Activated T-cell treated with anti-CD3 and anti-CD28 coated beads for 1 hour (primary cell): ENCODE data around the gene BID.

Source experiments
- DNase-seq: peaks from one replicate; pipeline ENCODE4 v3.0.0-alpha.2; 2020; ENCODE audit warnings: low read depth

Gene BID

GRCh38 chr22:17783773-17784480 is 9.7 kb upstream of the BID start:
- no peak for DNase-seq

DNA sequence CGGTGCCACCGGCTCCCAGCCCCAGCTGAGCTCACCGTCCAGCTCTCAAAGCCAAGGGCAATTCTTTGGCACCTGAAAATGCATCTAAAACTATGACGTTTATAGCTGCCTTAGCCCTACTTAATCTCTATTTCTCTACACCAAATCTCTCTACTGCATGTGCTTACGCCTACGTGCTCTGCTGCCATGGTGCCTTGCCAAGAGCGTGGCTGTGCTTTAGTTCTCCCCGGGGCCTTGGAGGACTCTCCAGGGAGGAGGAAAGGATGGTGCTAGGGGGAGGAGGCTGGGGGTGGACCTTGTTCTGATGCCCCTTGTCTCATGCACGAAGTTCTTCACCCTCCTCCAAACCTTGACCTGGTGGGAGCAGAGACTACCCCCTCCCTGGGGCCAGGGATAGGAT is 9.0 kb upstream of the BID start:
- DNase-seq, result no peak

DNA sequence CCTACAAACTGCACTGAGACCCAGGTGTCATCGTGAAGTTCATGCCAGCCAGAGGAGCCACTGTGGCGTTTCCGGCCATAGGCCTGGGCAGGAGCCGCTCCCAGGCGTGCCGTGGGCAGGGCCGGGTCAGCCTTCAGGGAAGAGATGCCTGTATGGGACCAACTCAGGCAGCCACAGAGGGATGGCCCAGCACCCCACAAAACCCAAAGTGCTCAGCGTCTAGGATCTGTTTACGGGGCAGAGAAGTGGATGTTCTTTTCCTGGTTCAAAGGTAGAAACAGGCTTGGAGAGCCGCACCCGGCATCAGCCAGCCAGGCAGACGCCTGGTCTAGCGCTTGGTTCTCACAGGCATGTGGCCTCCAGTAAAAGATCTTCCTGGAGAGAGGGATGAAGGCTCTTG is 8.4 kb upstream of the BID start:
- DNase-seq, result no peak

DNA sequence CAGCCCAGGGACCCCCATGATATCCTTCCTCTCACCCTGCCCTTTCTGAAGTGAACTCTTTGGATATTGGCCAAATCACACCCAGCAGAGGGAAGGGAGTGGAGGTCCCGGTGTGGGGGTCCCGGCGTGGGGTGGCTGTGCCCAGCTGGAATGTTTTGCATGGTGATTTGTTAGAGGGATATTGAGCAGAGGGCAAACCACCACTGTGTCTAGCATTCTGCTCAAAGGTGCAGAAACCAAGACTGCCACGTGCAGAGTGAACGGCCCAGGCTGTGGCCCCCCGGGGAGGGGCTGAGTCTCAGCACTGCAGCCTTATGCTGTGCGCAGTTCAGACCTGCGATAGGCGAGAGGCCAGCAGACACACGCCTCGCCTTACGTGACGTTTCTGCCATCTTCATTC is 7.9 kb upstream of the BID start:
- DNase-seq, result no peak

- no peak for DNase-seq
These were observed 7.2 kb upstream of the BID start for GRCh38 chr22:17781319-17782031.

- no peak for DNase-seq
These were observed 6.6 kb upstream of the BID start for GRCh38 chr22:17780741-17781318.

DNA sequence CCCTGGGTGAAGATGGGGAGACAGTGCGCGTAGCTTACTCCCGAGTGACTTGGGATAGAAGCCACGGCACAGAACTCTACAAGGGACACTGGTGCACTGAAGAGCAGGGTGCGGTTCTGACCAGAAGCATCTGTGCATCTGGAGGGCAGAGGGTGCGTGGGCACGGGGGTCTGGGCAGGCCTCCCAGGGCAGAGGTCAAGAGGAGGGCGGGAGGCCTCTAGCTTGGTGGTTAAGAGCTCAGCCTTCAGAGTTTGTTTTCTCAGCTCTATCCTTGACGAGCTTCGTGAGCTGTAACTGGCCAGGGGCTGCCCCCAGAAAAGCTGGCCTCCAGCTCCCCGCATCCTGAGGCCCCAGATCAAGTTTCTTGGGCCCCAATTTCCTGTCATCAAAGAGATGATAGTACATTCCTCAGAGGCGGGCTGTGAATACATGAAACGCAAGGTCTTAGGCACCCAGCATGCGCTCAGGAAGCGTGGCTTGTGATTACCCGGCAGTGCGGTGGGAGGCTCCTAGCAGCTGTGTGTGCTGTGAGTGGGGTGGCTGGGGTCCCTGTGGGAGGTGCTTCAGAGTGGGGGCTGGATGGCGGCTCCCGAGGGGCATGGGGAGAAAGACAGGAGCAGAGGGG is 6.0 kb upstream of the BID start:
- no peak for DNase-seq

- DNase-seq, result no peak
These were observed 5.2 kb upstream of the BID start for GRCh38 chr22:17779286-17780115.

- DNase-seq, result no peak
These were observed 4.2 kb upstream of the BID start for GRCh38 chr22:17778412-17778976.

DNA sequence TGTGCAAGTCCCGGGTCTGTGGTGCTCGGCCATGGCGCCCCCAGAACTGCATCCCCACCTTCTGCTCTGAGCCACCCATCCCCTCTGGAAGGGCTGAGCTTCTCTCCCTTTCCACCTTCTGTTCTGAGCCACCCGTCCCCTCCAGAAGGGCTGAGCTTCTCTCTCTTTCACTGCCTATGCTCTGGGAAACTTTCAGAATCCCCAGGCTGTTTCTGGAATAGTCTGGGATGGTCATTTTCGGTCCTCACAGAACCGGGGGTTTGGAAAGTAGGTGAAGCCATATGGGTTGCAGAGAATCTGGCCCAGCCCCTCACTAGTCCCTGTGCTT is 3.4 kb upstream of the BID start:
- DNase-seq, result no peak

GRCh38 chr22:17777005-17777716 is 2.9 kb upstream of the BID start:
- DNase-seq, result peak; percentile 49

- DNase-seq, result no peak
These were observed 1.7 kb upstream of the BID start for GRCh38 chr22:17775781-17776465.

DNA sequence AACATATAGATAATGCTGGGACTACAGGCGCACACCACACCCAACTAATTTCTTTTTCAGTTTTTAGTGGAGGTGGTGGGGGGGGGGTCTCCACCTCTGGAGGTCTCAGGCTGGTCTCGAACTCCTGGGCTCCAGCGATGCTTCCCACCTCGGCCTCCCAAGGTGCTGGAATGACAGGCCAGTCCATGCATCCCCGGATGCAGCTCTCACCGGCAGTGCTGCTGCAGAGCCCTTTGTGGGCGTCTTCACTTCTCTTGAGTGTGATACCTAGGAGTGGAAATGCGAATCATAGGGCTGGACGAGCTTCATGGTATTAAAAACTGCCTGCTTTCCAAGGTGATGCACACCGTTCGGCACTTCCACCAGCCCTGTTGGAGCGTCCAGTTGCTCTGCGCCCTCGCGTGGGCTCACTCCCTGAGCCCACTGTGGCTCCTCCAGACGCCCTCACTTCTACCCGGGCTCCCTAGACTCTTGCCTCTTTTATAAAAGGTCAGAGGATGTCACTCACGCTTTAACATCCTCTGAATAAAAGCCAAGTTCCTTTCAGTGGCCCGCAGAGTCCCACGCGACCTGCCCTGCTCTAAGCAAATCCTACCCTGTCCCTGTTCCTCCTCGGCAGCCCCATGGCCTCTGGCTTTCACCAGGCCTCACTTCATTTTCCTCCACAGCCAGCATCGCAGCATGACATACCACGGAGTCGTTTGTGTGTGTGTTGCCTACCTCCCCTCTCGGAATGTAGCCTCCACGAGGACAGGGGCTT is 837 bp upstream of the BID start:
- no peak for DNase-seq

DNA sequence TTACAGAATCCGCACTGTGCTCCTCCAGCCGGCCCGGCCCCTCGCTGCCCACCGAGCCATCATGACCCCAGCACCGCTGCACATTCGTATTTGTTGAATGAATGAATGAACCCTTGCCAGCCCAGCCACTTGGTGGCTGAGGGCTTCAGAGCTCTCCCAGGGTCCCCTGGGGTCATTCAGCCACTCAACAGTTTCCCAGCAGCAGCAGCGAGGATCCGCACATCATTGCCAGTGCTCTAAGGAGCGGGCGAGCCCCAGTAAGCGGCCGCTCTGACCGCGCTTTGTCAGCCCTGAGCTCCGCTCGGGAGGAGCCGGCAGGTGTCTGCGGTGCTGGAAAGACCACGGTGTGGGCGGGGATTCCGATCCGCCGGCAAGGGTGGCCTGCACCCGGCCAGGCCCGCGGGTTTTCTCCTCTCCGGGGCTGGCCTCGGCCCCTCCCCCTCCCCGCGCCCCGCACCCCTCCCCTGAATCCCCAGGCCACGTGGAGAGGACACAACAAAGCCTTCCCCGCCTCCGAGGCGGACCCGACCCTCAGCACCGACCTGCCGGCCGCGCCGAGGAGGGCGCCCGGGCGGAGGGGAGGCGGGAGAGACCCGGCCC is 563 bp downstream of the BID start:
- peak; percentile 41 for DNase-seq

GRCh38 chr22:17772958-17773605 is 1.2 kb downstream of the BID start:
- no peak for DNase-seq

- no peak for DNase-seq
These were observed 1.9 kb downstream of the BID start for GRCh38 chr22:17772249-17772957.

GRCh38 chr22:17770180-17771077 is 3.8 kb downstream of the BID start:
- no peak for DNase-seq
